Mammary epithelial cell (primary cell): ENCODE results near the gene TNS1.

Experiments used
- EZH2 ChIP-seq: IDR thresholded peaks from 2 replicates; pipeline ENCODE4 v1.6.1; 2012; ENCODE audit warnings: low read length, inconsistent platforms, borderline replicate concordance
- TF ChIP-seq, protein P1 (sequence below), 2 donors: IDR thresholded peaks in 1 of 2; conservative IDR thresholded peaks in 1 of 2; 2 replicates each; pipeline ENCODE4 v1.5.1; 2011 to 2012; ENCODE audit warnings: inconsistent platforms in 2 of 2, low read length in 2 of 2, mild to moderate bottlenecking in 2 of 2, control low read depth in 1 of 2, low read depth in 1 of 2; ENCODE audit not compliant: insufficient read depth in 1 of 2; ENCODE audit errors: extremely low read depth in 1 of 2

DNA sequence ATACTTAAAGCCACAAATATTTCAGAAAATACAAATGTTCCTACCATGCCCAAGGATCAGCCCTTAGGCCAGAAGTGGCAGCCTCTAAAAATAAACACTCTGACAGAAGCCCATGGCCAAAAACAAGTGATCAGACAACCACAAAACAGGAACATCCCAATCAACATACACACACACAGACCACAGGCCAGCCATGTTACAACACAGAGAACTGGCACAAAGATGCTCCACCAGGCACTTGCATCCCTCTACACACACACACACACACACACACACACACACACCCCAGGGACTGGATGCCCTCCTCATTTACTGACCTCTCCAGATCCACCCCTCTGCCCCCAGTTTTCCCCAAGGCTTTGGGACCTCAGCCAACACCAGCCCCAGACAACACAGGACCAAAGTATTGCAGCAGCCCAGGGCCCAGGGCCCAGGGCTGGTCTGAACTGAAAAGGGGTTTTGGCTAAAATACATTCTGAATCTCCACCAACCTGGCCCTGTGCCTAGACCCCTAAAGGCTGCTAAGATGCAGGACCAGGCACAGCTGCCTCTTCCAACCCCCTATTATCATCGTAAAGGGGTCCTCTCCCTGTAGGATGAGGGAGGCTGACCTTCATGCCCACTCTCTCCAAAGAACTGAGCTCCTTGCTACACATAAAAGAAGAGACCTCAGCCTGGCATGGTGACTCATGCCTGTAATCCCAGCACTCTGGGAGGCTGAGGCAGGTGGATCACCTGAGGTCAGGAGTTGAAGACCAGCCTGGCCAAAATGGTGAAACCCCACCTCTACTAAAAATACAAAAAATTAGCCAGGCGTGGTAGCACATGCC, 151.4 kb downstream of the TNS1 start:
- TF ChIP-seq, protein P1, sequence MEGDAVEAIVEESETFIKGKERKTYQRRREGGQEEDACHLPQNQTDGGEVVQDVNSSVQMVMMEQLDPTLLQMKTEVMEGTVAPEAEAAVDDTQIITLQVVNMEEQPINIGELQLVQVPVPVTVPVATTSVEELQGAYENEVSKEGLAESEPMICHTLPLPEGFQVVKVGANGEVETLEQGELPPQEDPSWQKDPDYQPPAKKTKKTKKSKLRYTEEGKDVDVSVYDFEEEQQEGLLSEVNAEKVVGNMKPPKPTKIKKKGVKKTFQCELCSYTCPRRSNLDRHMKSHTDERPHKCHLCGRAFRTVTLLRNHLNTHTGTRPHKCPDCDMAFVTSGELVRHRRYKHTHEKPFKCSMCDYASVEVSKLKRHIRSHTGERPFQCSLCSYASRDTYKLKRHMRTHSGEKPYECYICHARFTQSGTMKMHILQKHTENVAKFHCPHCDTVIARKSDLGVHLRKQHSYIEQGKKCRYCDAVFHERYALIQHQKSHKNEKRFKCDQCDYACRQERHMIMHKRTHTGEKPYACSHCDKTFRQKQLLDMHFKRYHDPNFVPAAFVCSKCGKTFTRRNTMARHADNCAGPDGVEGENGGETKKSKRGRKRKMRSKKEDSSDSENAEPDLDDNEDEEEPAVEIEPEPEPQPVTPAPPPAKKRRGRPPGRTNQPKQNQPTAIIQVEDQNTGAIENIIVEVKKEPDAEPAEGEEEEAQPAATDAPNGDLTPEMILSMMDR (conservative IDR thresholded peaks at IDR 0.05 in 1 of 2, IDR thresholded peaks at IDR 0.05 in 1 of 2; ENCODE audit: extremely low read depth in 1 of 2, insufficient read depth in 1 of 2, low read depth in 1 of 2, low read length in 2 of 2), result no peak
- TF ChIP-seq EZH2, result no peak
